PFSK-1 (cell line): Measurements from ENCODE around the gene MEIS3.

Source experiments
- FOXP2 ChIP-seq: optimal IDR thresholded peaks from 2 replicates; pipeline ENCODE3; 2011; ENCODE audit warnings: borderline replicate concordance, control low read depth, inconsistent platforms; ENCODE audit not compliant: insufficient read depth; ENCODE audit errors: extremely low read length, extremely low read depth
- POLR2AphosphoS5 ChIP-seq: IDR thresholded peaks from 2 replicates; pipeline ENCODE4 v1.6.1; 2012; ENCODE audit warnings: low read depth, mild to moderate bottlenecking, control low read depth, low read length, moderate library complexity
- SIN3A ChIP-seq: IDR thresholded peaks from 2 replicates; pipeline ENCODE4 v1.6.1; 2012; ENCODE audit warnings: mild to moderate bottlenecking, low read length, moderate library complexity, borderline replicate concordance; ENCODE audit not compliant: insufficient read depth
- TAF1 ChIP-seq: IDR thresholded peaks from 2 replicates; pipeline ENCODE4 v1.6.1; 2012; ENCODE audit warnings: low read length, control low read depth, borderline replicate concordance; ENCODE audit not compliant: insufficient read depth
- TF ChIP-seq, protein P1 (sequence below), 2 experiments: IDR thresholded peaks; 2 replicates each; pipeline versions ENCODE4 v1.6.1 to v1.8.0; 2011 to 2012; ENCODE audit warnings: low read depth in 2 of 2, low read length in 2 of 2, control low read depth in 1 of 2, inconsistent platforms in 1 of 2, mild to moderate bottlenecking in 1 of 2, moderate library complexity in 1 of 2; ENCODE audit not compliant: insufficient read depth in 1 of 2

- TF ChIP-seq POLR2AphosphoS5: no peak
- no peak for TF ChIP-seq TAF1
- TF ChIP-seq, protein P1, sequence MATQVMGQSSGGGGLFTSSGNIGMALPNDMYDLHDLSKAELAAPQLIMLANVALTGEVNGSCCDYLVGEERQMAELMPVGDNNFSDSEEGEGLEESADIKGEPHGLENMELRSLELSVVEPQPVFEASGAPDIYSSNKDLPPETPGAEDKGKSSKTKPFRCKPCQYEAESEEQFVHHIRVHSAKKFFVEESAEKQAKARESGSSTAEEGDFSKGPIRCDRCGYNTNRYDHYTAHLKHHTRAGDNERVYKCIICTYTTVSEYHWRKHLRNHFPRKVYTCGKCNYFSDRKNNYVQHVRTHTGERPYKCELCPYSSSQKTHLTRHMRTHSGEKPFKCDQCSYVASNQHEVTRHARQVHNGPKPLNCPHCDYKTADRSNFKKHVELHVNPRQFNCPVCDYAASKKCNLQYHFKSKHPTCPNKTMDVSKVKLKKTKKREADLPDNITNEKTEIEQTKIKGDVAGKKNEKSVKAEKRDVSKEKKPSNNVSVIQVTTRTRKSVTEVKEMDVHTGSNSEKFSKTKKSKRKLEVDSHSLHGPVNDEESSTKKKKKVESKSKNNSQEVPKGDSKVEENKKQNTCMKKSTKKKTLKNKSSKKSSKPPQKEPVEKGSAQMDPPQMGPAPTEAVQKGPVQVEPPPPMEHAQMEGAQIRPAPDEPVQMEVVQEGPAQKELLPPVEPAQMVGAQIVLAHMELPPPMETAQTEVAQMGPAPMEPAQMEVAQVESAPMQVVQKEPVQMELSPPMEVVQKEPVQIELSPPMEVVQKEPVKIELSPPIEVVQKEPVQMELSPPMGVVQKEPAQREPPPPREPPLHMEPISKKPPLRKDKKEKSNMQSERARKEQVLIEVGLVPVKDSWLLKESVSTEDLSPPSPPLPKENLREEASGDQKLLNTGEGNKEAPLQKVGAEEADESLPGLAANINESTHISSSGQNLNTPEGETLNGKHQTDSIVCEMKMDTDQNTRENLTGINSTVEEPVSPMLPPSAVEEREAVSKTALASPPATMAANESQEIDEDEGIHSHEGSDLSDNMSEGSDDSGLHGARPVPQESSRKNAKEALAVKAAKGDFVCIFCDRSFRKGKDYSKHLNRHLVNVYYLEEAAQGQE (IDR thresholded peaks at IDR 0.05; ENCODE audit: insufficient read depth in 1 of 2, low read depth in 2 of 2, low read length in 2 of 2): no peak
- TF ChIP-seq SIN3A: no peak
- TF ChIP-seq FOXP2: no peak
Observed at GRCh38 chr19:47376589-47377144, 42.7 kb downstream of the MEIS3 start.
